ENCODE measurements around the gene LYZL2. TPM values are rescaled to one million over a fixed set of nuclear protein-coding genes. Genes with fewer than 3 reads are reported as not detected.

LYZL2 gene
- total and polyA plus RNA-seq, 2 of the 8 experiments (the other 6 are each of a cell fraction or from before 2014, with no cell fraction given): not detected

- Histone ChIP-seq H3K9ac (replicated peaks in 1 of 4; ENCODE audit: extremely low read depth in 1 of 4, low read depth in 3 of 4, low read length in 3 of 4) (no peak overlapping the region), H4K20me1 (replicated peaks in 1 of 2; ENCODE audit: control insufficient read depth in 1 of 2, insufficient read depth in 2 of 2, low read length in 2 of 2) (no peaks in the 10 kb centered on the region), H3K23me2 (ENCODE audit: low read depth, low read length) (no peaks in the 10 kb centered on the region), H2AK5ac (ENCODE audit: low read depth, low read length) (no peak overlapping the region), H3K36me3 (ENCODE audit: control insufficient read depth in 2 of 4, insufficient read depth in 4 of 4, low read length in 3 of 4) (no peaks in the 10 kb centered on the region), H2BK20ac (ENCODE audit: low read length) (no peak overlapping the region), H2BK5ac (ENCODE audit: low read depth, low read length) (no peak overlapping the region), H3K4ac (replicated peaks; ENCODE audit: insufficient read length, low read depth, low read length) (no peak overlapping the region), H4K5ac (ENCODE audit: insufficient read length, low read depth, low read length) (no peak overlapping the region), H3K79me1 (ENCODE audit: low read depth, low read length) (no peaks in the 10 kb centered on the region), H3K56ac (replicated peaks; ENCODE audit: insufficient read length, low read depth, low read length) (no peak overlapping the region), H3K23ac (ENCODE audit: insufficient read length) (no peak overlapping the region), H3K9me3 (ENCODE audit: insufficient read depth in 2 of 2, low read depth in 1 of 2, low read length in 1 of 2) (no peaks in the 10 kb centered on the region), H3K4me1 (replicated peaks in 1 of 4; ENCODE audit: control insufficient read depth in 3 of 4, insufficient read depth in 4 of 4, low read length in 3 of 4) (peaks cover 0 to 5% (median under 1%) of the 10 kb centered on the region in 4 experiments; a peak in 2 of 7 replicates), H4K8ac (ENCODE audit: extremely low read depth, insufficient read depth, low read length) (no peak overlapping the region), H2BK12ac (ENCODE audit: low read depth, low read length) (no peak overlapping the region), H2AFZ (ENCODE audit: low read length) (no peak overlapping the region), H2BK120ac (replicated peaks; ENCODE audit: low read depth, low read length) (no peak overlapping the region), H4K91ac (replicated peaks; ENCODE audit: insufficient read length, low read length) (no peak overlapping the region), H3K14ac (ENCODE audit: insufficient read length) (no peak overlapping the region), H3K4me2 (ENCODE audit: insufficient read depth in 1 of 2, low read depth in 2 of 2, low read length in 2 of 2) (no peak overlapping the region), H3K4me3 (ENCODE audit: extremely low read depth in 1 of 4, insufficient read depth in 2 of 4, low read depth in 3 of 4, low read length in 4 of 4) (no peak overlapping the region), H2BK15ac (ENCODE audit: low read length) (no peak overlapping the region), H3K27ac (ENCODE audit: low read depth, low read length) (no peak overlapping the region), H3K79me2 (ENCODE audit: control insufficient read depth in 1 of 2, insufficient read depth in 2 of 2, low read length in 2 of 2) (no peaks in the 10 kb centered on the region), H3K27me3 (replicated peaks in 1 of 4; ENCODE audit: control insufficient read depth in 3 of 4, extremely low read depth in 1 of 4, insufficient read depth in 3 of 4, low read length in 3 of 4) (no peaks in the 10 kb centered on the region; a peak in 1 of 7 replicates), H3K18ac (ENCODE audit: extremely low read depth, low read length) (no peak overlapping the region)
- FAIRE-seq: no peak
- no peak for DNase-seq (ENCODE audit: low read depth in 1 of 2, low spot score in 2 of 2)
- WGBS, 2 experiments (ENCODE audit: extremely low coverage in 1 of 2, insufficient coverage in 1 of 2, insufficient read length in 1 of 2, insufficient replicate concordance in 2 of 2, low coverage in 1 of 2, low lambda C conversion rate in 2 of 2, missing lambda C conversion rate in 1 of 2): 88% methylated on average over 4 of the region's 6 CpGs; no CpG with 5 or more reads in 1 of the 2 experiments
- CTCF ChIA-PET (ENCODE audit: partially characterized antibody): interaction anchor here (2.0 kb wide), 1 partner anchor 23 kb away, joined by 6 read pairs; no protein-coding TSS in a partner anchor
- POLR2A ChIA-PET (ENCODE audit: partially characterized antibody): no interaction called here
- TF ChIP-seq RXRA (IDR thresholded peaks at IDR 0.05; ENCODE audit: insufficient read depth, low read depth, low read length) (no peak), EZH2 (IDR thresholded peaks at IDR 0.05; ENCODE audit: low read depth, low read length, severe bottlenecking) (no peak), SP4 (IDR thresholded peaks at IDR 0.05; ENCODE audit: low read length) (no peak), POLR2A (IDR thresholded peaks at IDR 0.05; ENCODE audit: control extremely low read depth in 1 of 2, low read depth in 2 of 2, low read length in 2 of 2) (no peak), SRF (IDR thresholded peaks at IDR 0.05; ENCODE audit: low read depth, low read length) (no peak), FOSL1 (IDR thresholded peaks at IDR 0.05; ENCODE audit: insufficient read depth, low read depth, low read length) (no peak), POLR2AphosphoS5 (IDR thresholded peaks at IDR 0.05; ENCODE audit: low read depth, low read length) (no peak), CBX8 (IDR thresholded peaks at IDR 0.05; ENCODE audit: borderline replicate concordance, low read depth, low read length) (no peak), ASH2L (IDR thresholded peaks at IDR 0.05; ENCODE audit: low read length) (no peak), E2F6 (IDR thresholded peaks at IDR 0.05) (no peak), RNF2 (IDR thresholded peaks at IDR 0.05; ENCODE audit: borderline replicate concordance, low read depth, low read length, missing control alignments, poor library complexity, severe bottlenecking) (no peak), JUN (IDR thresholded peaks at IDR 0.05; ENCODE audit: low read depth, low read length) (no peak), JUND (IDR thresholded peaks at IDR 0.05; ENCODE audit: low read length) (no peak), BACH1 (IDR thresholded peaks at IDR 0.05; ENCODE audit: low read length) (no peak), TAF1 (IDR thresholded peaks at IDR 0.05; ENCODE audit: low read depth, low read length) (no peak)
Measured at GRCh38 chr10:30662814-30663213, 33.3 kb upstream of the LYZL2 start.
